HL-60 (cell line): Measurements from ENCODE around the gene EDIL3.

Experiments
- DNase-seq, 2 experiments: peaks; one replicate each; pipeline ENCODE4 v3.0.0-alpha.2; 2010 to 2020; ENCODE audit warnings: low read depth in 1 of 2, low spot score in 1 of 2
- H3K27ac ChIP-seq: fragments of 250-450 bp; sonication (Bioruptor Pico); replicated peaks from 2 replicates; pipeline ENCODE4 v1.5.1; 2020; ENCODE audit warnings: mild to moderate bottlenecking, moderate library complexity
- H3K27me3 ChIP-seq: fragments of 250-450 bp; sonication (Bioruptor Pico); 2 replicates; pipeline ENCODE4 v1.5.1; 2021; ENCODE audit warnings: mild to moderate bottlenecking, moderate library complexity; ENCODE audit not compliant: insufficient read depth, poor library complexity, severe bottlenecking
- H3K4me3 ChIP-seq: replicated peaks from 2 replicates; pipeline ENCODE4 v1.5.1; 2011; ENCODE audit warnings: mild to moderate bottlenecking, control low read depth, low read length; ENCODE audit not compliant: insufficient read depth
- GABPA ChIP-seq: IDR thresholded peaks from 2 replicates; pipeline ENCODE4 v1.6.1; 2012; ENCODE audit warnings: low read depth
- POLR2AphosphoS5 ChIP-seq: IDR thresholded peaks from 2 replicates; pipeline ENCODE4 v1.6.1; 2012; ENCODE audit warnings: low read depth
- SPI1 ChIP-seq: IDR thresholded peaks from 2 replicates; pipeline ENCODE4 v1.6.1; 2012; ENCODE audit warnings: low read depth, mild to moderate bottlenecking, borderline replicate concordance
- TF ChIP-seq, protein P1 (sequence below): IDR thresholded peaks from one replicate; pipeline ENCODE4 v1.5.1; 2011; ENCODE audit warnings: low read length, control low read depth, inconsistent platforms; ENCODE audit not compliant: insufficient read depth
- TF ChIP-seq, protein P2 (sequence below): IDR thresholded peaks from 2 replicates; pipeline ENCODE4 v1.6.1; 2012; ENCODE audit warnings: low read depth; ENCODE audit not compliant: insufficient replicate concordance

The EDIL3 gene

DNA sequence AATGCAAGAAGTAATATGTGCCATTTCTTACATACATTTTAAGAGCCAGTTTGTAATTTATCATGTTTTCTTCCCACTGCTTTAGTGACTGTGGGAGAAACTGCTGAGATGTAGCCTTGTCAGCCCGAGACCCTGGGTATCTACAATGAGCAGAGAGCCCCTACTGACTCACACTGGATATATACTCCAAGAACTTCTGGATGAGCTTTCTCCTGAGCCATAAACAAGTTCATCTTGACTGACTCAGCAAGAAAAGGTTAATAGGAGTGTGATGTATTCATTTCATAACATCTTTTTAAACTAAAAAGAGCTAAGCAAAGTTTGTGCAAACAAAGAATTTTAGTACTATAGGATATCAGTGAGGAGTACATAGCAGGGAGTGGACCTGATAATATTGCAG lies 182.5 kb downstream of the EDIL3 start:
- no peak for TF ChIP-seq SPI1
- TF ChIP-seq, protein P1, sequence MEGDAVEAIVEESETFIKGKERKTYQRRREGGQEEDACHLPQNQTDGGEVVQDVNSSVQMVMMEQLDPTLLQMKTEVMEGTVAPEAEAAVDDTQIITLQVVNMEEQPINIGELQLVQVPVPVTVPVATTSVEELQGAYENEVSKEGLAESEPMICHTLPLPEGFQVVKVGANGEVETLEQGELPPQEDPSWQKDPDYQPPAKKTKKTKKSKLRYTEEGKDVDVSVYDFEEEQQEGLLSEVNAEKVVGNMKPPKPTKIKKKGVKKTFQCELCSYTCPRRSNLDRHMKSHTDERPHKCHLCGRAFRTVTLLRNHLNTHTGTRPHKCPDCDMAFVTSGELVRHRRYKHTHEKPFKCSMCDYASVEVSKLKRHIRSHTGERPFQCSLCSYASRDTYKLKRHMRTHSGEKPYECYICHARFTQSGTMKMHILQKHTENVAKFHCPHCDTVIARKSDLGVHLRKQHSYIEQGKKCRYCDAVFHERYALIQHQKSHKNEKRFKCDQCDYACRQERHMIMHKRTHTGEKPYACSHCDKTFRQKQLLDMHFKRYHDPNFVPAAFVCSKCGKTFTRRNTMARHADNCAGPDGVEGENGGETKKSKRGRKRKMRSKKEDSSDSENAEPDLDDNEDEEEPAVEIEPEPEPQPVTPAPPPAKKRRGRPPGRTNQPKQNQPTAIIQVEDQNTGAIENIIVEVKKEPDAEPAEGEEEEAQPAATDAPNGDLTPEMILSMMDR: no peak
- no peak for DNase-seq
- Histone ChIP-seq H3K27me3 (no peaks in the 10 kb centered on the region), H3K4me3 (no peak overlapping the region), H3K27ac (no peak overlapping the region)

DNA sequence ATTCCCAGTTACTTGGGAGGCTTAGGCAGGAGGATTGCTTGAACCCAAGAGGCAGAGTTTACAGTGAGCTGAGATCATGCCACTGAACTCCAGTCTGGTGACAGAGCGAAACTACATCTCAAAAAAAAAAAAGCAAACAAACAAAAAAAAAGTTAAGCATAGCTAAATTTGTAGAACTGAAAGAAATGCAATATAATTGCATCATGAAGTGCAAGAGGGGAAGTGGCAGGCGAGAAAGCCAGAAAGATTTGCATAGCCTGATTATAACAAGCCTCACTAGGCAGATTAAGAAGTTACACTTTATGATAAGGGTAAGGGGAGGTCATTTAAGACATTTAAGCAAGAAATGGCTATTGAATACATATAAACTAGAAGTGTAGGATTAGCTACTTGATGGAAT lies 187.1 kb downstream of the EDIL3 start:
- Histone ChIP-seq H3K27me3 (no peaks in the 10 kb centered on the region), H3K4me3 (no peak overlapping the region), H3K27ac (no peak overlapping the region)
- TF ChIP-seq, protein P1: no peak
- TF ChIP-seq POLR2AphosphoS5: no peak
- peak; percentile 54 for TF ChIP-seq SPI1
- TF ChIP-seq GABPA: no peak
- TF ChIP-seq, protein P2, sequence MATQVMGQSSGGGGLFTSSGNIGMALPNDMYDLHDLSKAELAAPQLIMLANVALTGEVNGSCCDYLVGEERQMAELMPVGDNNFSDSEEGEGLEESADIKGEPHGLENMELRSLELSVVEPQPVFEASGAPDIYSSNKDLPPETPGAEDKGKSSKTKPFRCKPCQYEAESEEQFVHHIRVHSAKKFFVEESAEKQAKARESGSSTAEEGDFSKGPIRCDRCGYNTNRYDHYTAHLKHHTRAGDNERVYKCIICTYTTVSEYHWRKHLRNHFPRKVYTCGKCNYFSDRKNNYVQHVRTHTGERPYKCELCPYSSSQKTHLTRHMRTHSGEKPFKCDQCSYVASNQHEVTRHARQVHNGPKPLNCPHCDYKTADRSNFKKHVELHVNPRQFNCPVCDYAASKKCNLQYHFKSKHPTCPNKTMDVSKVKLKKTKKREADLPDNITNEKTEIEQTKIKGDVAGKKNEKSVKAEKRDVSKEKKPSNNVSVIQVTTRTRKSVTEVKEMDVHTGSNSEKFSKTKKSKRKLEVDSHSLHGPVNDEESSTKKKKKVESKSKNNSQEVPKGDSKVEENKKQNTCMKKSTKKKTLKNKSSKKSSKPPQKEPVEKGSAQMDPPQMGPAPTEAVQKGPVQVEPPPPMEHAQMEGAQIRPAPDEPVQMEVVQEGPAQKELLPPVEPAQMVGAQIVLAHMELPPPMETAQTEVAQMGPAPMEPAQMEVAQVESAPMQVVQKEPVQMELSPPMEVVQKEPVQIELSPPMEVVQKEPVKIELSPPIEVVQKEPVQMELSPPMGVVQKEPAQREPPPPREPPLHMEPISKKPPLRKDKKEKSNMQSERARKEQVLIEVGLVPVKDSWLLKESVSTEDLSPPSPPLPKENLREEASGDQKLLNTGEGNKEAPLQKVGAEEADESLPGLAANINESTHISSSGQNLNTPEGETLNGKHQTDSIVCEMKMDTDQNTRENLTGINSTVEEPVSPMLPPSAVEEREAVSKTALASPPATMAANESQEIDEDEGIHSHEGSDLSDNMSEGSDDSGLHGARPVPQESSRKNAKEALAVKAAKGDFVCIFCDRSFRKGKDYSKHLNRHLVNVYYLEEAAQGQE: no peak
- no peak for DNase-seq

DNA sequence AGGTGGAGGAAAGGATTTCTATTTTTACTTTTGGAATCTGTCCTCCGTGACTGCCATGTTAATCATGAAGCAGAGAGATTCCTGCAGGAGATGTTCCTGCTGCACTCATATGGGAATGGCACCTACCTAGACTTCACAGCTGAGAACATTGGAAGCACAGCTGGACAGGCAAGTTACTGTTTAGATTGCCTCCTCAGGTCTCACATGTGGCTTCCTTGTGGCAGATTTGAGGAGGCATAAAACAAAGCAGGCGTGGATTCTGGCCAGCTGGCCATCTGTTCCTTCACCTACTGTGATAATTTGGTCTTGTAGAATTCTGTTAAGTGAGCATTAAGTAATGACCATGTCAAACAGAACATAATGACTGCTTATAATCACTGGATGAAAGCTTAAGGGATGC lies 193.4 kb downstream of the EDIL3 start:
- Histone ChIP-seq H3K4me3 (no peak overlapping the region), H3K27ac (no peak overlapping the region), H3K27me3 (no peaks in the 10 kb centered on the region)
- TF ChIP-seq GABPA (no peak), POLR2AphosphoS5 (no peak), SPI1 (no peak)
- TF ChIP-seq, protein P1: no peak
- TF ChIP-seq, protein P2: no peak
- no peak for DNase-seq

DNA sequence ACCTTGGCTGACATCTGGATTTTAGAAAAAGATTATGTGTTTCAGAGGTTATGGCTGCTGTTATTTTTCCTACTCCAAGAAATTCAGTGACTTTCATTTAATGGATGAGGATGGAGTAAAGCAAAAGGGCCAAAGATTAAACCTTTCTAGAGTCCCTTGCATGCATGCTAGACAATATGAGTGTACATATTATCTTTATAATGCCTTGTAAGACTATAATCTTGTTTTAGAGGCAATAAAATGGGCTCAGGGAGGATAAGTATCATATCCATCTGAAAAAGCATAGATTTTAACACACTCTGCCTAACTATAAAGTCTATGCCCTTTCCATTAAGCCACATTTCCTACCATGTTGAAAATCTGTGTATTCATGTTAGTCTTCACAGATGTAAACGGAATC lies 199.8 kb downstream of the EDIL3 start:
- no peak for DNase-seq
- H3K4me3 ChIP-seq: no peak overlapping the region
- H3K27ac ChIP-seq: no peak overlapping the region
- H3K27me3 ChIP-seq: no peaks in the 10 kb centered on the region
- TF ChIP-seq, protein P2: no peak
- TF ChIP-seq POLR2AphosphoS5 (no peak), GABPA (no peak), SPI1 (no peak)
- TF ChIP-seq, protein P1: no peak
